ENCODE measurements around the gene EPHA6.
A peak's percentile ranks its signal among the peaks of the same experiment; 100 is the strongest.

The EPHA6 gene

DNA sequence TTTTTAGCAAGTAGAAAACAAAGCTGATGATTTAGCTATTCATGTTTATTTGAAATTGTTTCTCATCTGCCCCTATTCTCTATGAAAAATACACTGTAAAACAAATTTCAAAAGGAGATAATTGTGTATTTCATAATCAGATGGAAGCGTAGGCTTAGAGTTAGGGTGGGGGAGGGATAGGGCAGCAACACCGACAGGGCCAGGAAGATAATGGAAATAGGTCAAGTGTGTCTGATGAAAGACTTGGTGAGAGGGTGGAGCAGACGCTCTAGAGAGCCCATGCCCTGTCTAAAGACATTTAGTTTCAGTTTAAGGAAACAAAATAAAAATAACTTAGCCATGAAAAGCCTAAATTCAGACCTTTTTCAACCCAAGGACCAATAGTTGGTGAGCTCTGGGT is 898.5 kb downstream of the EPHA6 start:
- no peak for DNase-seq

DNA sequence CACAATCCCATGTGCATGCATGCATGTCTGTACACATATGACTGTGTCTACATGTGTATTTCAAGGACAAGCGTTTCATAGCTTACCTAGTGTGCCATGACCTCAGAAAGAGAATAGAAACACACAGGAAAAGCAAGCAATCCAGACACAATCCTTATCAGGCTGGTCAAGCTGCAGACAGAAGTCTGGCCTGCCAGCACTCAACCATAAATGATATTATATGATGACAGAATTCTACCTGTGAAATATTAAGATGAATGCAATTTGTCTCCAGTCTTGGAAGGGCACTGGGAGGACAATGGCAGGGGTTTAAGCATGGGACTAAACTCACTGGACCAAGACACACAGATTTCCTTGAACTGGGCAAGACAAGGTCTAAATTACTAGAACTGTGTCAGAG is 899.2 kb downstream of the EPHA6 start:
- DNase-seq = no peak

GRCh38 chr3:97719156-97719821 is 904.9 kb downstream of the EPHA6 start:
- peak in 10 of 14 donors; percentile 2 to 43 (median 12) for DNase-seq

DNA sequence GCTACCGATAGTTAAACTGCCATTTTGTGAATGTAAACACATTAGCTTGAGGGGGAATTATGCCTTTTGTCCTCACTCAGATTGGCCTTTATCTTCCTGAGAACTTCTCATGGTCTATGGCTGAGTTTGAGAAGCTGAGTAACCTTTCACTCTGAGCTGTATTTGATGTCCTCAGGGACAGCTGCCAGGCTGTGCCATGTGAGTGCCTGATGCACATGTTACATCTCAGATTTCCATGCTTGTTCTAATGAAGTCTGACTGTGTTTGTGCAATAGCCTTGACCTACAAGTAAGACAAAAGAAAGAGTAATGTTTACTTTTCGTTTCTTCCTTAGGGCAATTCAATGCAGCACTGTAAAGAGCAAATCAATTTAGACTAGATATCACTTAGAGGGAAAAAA is 906.0 kb downstream of the EPHA6 start:
- no peak for DNase-seq

GRCh38 chr3:97721446-97721845 is 907.1 kb downstream of the EPHA6 start:
- no peak for DNase-seq

DNA sequence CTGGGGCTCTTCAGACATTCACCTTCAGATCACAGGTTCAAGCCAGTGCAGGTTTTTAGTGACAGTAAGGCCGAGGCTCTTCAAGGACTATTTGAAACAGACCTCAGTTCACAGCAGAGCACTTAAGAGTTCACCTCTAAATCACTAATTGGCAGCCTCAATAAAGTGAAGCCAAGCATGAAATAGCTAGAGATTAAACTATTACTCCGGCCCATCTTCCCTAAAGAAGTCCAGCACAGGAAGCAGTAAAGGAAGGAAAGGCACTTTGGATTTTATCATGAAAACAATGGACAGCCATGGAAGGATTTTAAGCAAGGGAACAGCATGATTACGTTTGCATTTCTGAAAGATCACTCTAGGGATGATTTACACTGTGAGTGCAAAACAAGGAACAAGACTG is 922.5 kb downstream of the EPHA6 start:
- no peak for DNase-seq

GRCh38 chr3:97738761-97739160 is 924.4 kb downstream of the EPHA6 start:
- DNase-seq = no peak

GRCh38 chr3:97742036-97742435 is 927.6 kb downstream of the EPHA6 start:
- DNase-seq = no peak

GRCh38 chr3:97744289-97744688 is 929.9 kb downstream of the EPHA6 start:
- no peak for DNase-seq

DNA sequence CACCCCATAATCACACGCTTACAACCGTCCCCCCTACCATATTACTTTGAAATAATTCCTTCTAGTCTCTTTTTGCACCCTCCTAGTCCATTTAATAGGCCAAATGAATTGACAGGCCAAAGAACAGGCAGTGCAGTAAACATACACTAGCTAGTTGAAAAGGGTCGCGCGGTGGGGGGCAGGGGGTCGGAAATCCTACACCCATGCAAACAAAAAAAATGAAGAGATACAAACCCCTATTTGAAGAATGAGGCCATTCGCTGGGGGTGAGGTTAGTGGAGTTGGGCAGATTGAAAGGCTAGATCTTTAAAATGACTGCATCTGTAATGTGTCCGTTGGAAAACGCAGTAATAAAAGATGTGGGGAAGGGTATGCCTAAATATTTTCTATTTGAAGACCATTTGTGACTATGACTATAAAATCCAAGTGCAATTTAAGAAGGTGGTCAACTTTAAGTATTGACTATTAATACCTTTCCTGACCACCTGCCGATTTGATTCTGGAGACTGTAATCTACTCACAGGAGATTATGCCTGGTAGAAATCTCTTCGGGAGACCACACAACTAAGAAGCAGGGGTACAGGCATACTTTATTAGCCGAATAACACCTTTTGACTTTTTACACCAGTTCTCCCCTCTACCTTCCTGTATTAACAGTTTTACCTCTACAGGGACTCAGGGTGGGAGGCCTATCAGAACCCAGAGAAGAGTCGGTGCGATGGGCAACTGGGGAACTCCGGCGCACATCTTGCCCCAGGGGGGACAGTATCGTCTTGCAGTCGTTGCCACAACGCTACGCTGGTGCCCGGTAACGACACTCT is 949.4 kb downstream of the EPHA6 start:
- no peak for DNase-seq

- peak; percentile 66 to 98 (median 94) for DNase-seq
These were observed 950.2 kb downstream of the EPHA6 start, which contains the start of gene ARL6 for GRCh38 chr3:97764407-97765238. TSS of gene ARL6 (plus strand) at chr3:97764758. CDS start at chr3:97768108, 3,350 bp downstream.

- no peak for DNase-seq
These were observed 950.9 kb downstream of the EPHA6 start for GRCh38 chr3:97765336-97765735.

GRCh38 chr3:97772926-97773325 is 958.5 kb downstream of the EPHA6 start:
- DNase-seq = no peak

DNA sequence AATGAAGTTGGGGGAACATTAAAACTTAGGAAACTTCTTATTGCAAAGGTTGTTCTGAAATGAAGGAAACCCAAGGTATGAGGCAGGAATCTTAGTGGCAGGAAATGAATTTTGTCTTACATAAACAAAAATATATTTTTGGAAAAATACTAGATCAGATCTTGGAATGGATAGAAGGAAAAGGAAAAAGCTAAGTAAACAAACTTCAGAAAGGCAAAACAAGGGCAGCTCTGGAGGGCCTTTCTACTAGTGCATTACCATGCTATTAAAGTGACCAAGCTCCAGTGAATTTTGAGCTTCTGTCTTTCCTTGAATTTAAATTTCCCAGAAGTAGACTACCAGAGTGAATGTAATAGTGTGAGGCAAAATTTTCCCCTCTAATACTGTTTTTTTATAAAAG is 963.8 kb downstream of the EPHA6 start:
- no peak for DNase-seq

DNA sequence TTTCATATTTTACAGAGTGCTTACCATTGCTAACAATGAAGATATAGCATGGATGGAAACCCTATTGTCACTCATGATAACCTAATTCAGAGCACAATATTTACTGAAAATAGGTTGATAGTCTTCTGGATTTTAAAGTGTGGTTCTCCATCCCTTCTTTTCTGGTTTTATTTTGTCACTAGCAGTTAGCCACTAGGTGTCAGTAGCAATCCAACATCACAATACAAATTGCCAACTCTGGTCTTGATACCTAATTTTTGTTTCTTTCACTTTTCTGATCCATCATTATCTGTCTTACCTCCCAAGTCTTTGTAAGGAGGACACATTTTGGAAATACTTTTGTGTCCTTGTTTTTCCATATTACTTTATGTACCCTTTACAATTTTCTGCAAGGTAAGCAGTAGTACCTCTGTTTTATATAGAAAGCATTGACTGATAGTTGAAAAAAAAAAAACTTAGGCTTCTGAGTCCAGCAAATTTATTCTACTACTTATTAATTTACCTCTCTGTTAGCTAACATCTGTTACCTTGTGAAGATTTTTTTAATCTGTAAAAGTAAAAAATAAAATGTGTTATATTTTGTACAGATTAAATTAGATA is 979.1 kb downstream of the EPHA6 start:
- peak in 2 of 14 donors; percentile 0 to 4 for DNase-seq

GRCh38 chr3:97795951-97796350 is 981.6 kb downstream of the EPHA6 start:
- no peak for DNase-seq

Measured in C1 segment of cervical spinal cord (tissue), 14 donors.